ENCODE measurements around the gene PPP1CC. TPM values are rescaled to one million over a fixed set of nuclear protein-coding genes. Genes with fewer than 3 reads are reported as not detected.

Gene PPP1CC
- total RNA-seq, 2 donors from 2014 or later = 99.5 to 199 TPM

GRCh38 chr12:110688446-110689280 lies 54.0 kb downstream of the PPP1CC start, which contains the start of gene HVCN1:
TSS of gene HVCN1 (minus strand) at chr12:110689115. CDS start at chr12:110683245, 5,870 bp downstream.
- Histone ChIP-seq H3K36me3 (no peaks in the 10 kb centered on the region), H3K9me3 (no peaks in the 10 kb centered on the region), H3K4me1 (peaks cover 0 to 31% of the 10 kb centered on the region in 2 donors), H3K27me3 (no peaks in the 10 kb centered on the region), H3K4me3 (peak within 1 kb of the TSS; percentile 63 to 68), H3K27ac (peak within 1 kb of the TSS; percentile 78 to 84)
- peak; percentile 64 for DNase-seq (ENCODE audit: low spot score)
- no peak for TF ChIP-seq CTCF (IDR thresholded peaks at IDR 0.05)

GRCh38 chr12:110687396-110688169 lies 55.1 kb downstream of the PPP1CC start:
- H3K4me1 ChIP-seq = peaks cover 0 to 31% of the 10 kb centered on the region in 2 donors

GRCh38 chr12:110686294-110686903 lies 56.3 kb downstream of the PPP1CC start:
- H3K36me3 ChIP-seq = no peaks in the 10 kb centered on the region
- no peak overlapping the region for H3K27ac ChIP-seq
- no peak for DNase-seq (ENCODE audit: low spot score)
- H3K27me3 ChIP-seq = no peaks in the 10 kb centered on the region
- TF ChIP-seq CTCF (IDR thresholded peaks at IDR 0.05) = no peak
- H3K4me1 ChIP-seq = peaks cover 0 to 31% of the 10 kb centered on the region in 2 donors
- no peaks in the 10 kb centered on the region for H3K9me3 ChIP-seq
- no peak overlapping the region for H3K4me3 ChIP-seq

More at GRCh38 chr12:110687396-110688169, 55.1 kb downstream of the PPP1CC start:
- no peak for DNase-seq (ENCODE audit: low spot score)
- Histone ChIP-seq H3K9me3 (no peaks in the 10 kb centered on the region), H3K27ac (no peak overlapping the region), H3K27me3 (no peaks in the 10 kb centered on the region), H3K36me3 (no peaks in the 10 kb centered on the region), H3K4me3 (peak overlapping the region in 1 of 2 donors; percentile 63)
- TF ChIP-seq CTCF (IDR thresholded peaks at IDR 0.05) = no peak

- no peak for DNase-seq (ENCODE audit: low spot score)
- no peak for TF ChIP-seq CTCF (IDR thresholded peaks at IDR 0.05)
- H3K27me3 ChIP-seq = no peaks in the 10 kb centered on the region
- H3K27ac ChIP-seq = no peak overlapping the region
- H3K4me3 ChIP-seq = no peak overlapping the region
- H3K4me1 ChIP-seq = peaks cover 0 to 21% of the 10 kb centered on the region in 2 donors
- no peaks in the 10 kb centered on the region for H3K36me3 ChIP-seq
- no peaks in the 10 kb centered on the region for H3K9me3 ChIP-seq
Measured at GRCh38 chr12:110684312-110684836, 58.3 kb downstream of the PPP1CC start.

GRCh38 chr12:110683888-110684287 lies 58.8 kb downstream of the PPP1CC start:
- DNase-seq (ENCODE audit: low spot score) = no peak
- Histone ChIP-seq H3K27me3 (no peaks in the 10 kb centered on the region), H3K4me3 (no peak overlapping the region), H3K4me1 (peaks cover 0 to 19% of the 10 kb centered on the region in 2 donors), H3K36me3 (no peaks in the 10 kb centered on the region), H3K27ac (no peak overlapping the region), H3K9me3 (no peaks in the 10 kb centered on the region)
- no peak for TF ChIP-seq CTCF (IDR thresholded peaks at IDR 0.05)
